Epithelial cell of prostate (primary cell): Measurements from ENCODE around the gene ERP27.

Experiments used
- DNase-seq: peaks from one replicate; pipeline ENCODE4 v3.0.0-alpha.2; 2011; ENCODE audit warnings: low read depth, low spot score
- H3K27ac ChIP-seq: fragments of 450-650 bp; 2 replicates; pipeline ENCODE4 v1.5.1; 2017; ENCODE audit warnings: mild to moderate bottlenecking

Gene ERP27

GRCh38 chr12:14938301-14938700 lies at the start of gene ERP27:
Gene ERP27, minus strand, starts transcription at chr12:14938537. Its CDS starts 29 bp downstream, at chr12:14938508.
- peak within 1 kb of the TSS; percentile 59 for H3K27ac ChIP-seq
- no peak for DNase-seq

GRCh38 chr12:14988035-14988434 lies 49.7 kb upstream of the ERP27 start:
- DNase-seq: no peak
- no peak overlapping the region for H3K27ac ChIP-seq

- no peak for DNase-seq
Observed at GRCh38 chr12:14986449-14986848, 48.1 kb upstream of the ERP27 start.

GRCh38 chr12:14984766-14985285 lies 46.5 kb upstream of the ERP27 start:
- H3K27ac ChIP-seq: no peak overlapping the region
- DNase-seq: no peak

More at GRCh38 chr12:14986449-14986848, 48.1 kb upstream of the ERP27 start:
- no peak overlapping the region for H3K27ac ChIP-seq

GRCh38 chr12:14984036-14984435 lies 45.7 kb upstream of the ERP27 start:
- DNase-seq: no peak
- H3K27ac ChIP-seq: no peak overlapping the region

- H3K27ac ChIP-seq: no peak overlapping the region
- DNase-seq: no peak
Observed at GRCh38 chr12:14982991-14983390, 44.7 kb upstream of the ERP27 start.

GRCh38 chr12:14982562-14982961 lies 44.2 kb upstream of the ERP27 start:
- no peak for DNase-seq
- no peak overlapping the region for H3K27ac ChIP-seq

- no peak for DNase-seq
- H3K27ac ChIP-seq: no peak overlapping the region
Observed at GRCh38 chr12:14981049-14981448, 42.7 kb upstream of the ERP27 start.

GRCh38 chr12:14979468-14979867 lies 41.1 kb upstream of the ERP27 start:
- no peak overlapping the region for H3K27ac ChIP-seq
- no peak for DNase-seq

- H3K27ac ChIP-seq: no peak overlapping the region
- DNase-seq: no peak
Observed at GRCh38 chr12:14976658-14977057, 38.3 kb upstream of the ERP27 start.

- no peak overlapping the region for H3K27ac ChIP-seq
- no peak for DNase-seq
Observed at GRCh38 chr12:14975457-14975856, 37.1 kb upstream of the ERP27 start.

- H3K27ac ChIP-seq: no peak overlapping the region
Observed at GRCh38 chr12:14974633-14975032, 36.3 kb upstream of the ERP27 start.

GRCh38 chr12:14972816-14973215 lies 34.5 kb upstream of the ERP27 start, which contains the start of gene PDE6H:
Gene PDE6H, plus strand, starts transcription at chr12:14973042. Its CDS starts 4,971 bp downstream, at chr12:14978013.
- no peak for DNase-seq
- no peak within 1 kb of the TSS for H3K27ac ChIP-seq

More at GRCh38 chr12:14974633-14975032, 36.3 kb upstream of the ERP27 start:
- DNase-seq: no peak

- no peak for DNase-seq
- H3K27ac ChIP-seq: no peak overlapping the region
Observed at GRCh38 chr12:14970473-14970872, 32.1 kb upstream of the ERP27 start.

- no peak overlapping the region for H3K27ac ChIP-seq
- no peak for DNase-seq
Observed at GRCh38 chr12:14968478-14968877, 30.1 kb upstream of the ERP27 start.

- DNase-seq: no peak
- H3K27ac ChIP-seq: no peak overlapping the region
Observed at GRCh38 chr12:14965221-14965620, 26.9 kb upstream of the ERP27 start.

GRCh38 chr12:14964406-14964805 lies 26.1 kb upstream of the ERP27 start:
- no peak for DNase-seq
- no peak overlapping the region for H3K27ac ChIP-seq

GRCh38 chr12:14963520-14963919 lies 25.2 kb upstream of the ERP27 start:
- H3K27ac ChIP-seq: no peak overlapping the region
- no peak for DNase-seq

GRCh38 chr12:14962797-14963196 lies 24.5 kb upstream of the ERP27 start:
- H3K27ac ChIP-seq: no peak overlapping the region
- no peak for DNase-seq

GRCh38 chr12:14962153-14962539 lies 23.8 kb upstream of the ERP27 start:
- peak overlapping the region; percentile 78 for H3K27ac ChIP-seq
- DNase-seq: no peak

GRCh38 chr12:14961466-14962152 lies 23.3 kb upstream of the ERP27 start, which contains the start of gene ARHGDIB:
Gene ARHGDIB, minus strand, starts transcription at chr12:14961601. Its CDS starts 10,889 bp downstream, at chr12:14950712.
- peak within 1 kb of the TSS; percentile 78 for H3K27ac ChIP-seq
- DNase-seq: peak; percentile 69
